ENCODE data around the gene PIGC.

DNA sequence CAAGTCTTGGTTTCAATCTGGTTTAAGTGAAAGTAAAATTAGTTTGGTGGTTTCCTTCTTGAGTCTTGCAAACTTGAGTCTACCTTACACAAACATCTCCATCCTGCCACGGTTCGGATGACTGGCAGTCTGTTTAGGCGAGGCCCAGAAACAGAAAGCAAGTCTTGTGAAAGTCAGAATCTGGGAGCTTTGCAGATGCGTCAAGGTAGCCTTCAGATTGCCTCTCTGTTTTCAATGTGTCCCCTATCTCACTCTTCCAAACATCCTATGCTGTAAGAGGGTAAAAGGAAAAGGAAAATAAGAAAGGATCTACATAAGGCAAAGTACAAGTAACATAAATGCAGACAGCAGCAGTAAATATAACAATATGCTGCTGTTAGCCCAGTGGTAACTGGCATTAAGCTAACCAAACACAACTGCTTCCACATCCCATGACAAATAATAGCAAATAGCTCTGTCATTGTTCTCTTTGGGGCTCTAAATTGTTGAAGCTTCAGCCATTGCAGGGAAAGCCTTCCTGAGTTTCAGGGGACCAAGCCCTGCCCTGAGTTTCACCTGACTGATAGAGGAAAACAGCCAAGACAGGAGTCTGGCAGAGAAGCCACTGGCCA is 49.6 kb downstream of the PIGC start:
- TF ChIP-seq, protein P1, sequence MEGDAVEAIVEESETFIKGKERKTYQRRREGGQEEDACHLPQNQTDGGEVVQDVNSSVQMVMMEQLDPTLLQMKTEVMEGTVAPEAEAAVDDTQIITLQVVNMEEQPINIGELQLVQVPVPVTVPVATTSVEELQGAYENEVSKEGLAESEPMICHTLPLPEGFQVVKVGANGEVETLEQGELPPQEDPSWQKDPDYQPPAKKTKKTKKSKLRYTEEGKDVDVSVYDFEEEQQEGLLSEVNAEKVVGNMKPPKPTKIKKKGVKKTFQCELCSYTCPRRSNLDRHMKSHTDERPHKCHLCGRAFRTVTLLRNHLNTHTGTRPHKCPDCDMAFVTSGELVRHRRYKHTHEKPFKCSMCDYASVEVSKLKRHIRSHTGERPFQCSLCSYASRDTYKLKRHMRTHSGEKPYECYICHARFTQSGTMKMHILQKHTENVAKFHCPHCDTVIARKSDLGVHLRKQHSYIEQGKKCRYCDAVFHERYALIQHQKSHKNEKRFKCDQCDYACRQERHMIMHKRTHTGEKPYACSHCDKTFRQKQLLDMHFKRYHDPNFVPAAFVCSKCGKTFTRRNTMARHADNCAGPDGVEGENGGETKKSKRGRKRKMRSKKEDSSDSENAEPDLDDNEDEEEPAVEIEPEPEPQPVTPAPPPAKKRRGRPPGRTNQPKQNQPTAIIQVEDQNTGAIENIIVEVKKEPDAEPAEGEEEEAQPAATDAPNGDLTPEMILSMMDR (conservative IDR thresholded peaks at IDR 0.05 in 1 of 2, IDR thresholded peaks at IDR 0.05 in 1 of 2; ENCODE audit: extremely low read depth in 1 of 2, insufficient read depth in 1 of 2, low read depth in 1 of 2, low read length in 2 of 2) = no peak
- TF ChIP-seq EZH2 (IDR thresholded peaks at IDR 0.05; ENCODE audit: borderline replicate concordance, low read length) = no peak

Data from mammary epithelial cell (primary cell).